ENCODE data around the gene CYFIP1.

The CYFIP1 gene

DNA sequence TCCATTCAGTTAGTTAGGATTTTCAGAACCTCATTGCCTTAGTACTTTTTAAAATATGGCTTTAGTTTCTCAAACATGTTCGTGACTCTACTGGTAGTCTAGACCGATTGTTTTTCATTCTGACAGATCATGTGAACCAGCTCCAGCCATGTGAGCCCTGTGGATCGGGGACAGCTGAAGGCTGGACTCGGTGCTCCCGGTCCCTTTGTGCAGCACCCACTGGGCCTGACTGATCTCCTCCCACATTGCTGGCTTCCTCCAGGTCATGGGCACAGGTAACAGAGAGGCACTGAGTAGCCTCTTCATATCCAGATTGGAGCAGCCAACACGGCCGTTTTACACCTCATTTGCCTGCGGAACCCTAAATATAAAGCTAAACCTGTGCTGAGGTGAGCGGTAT, 111.2 kb downstream of the CYFIP1 start:
- no peak for DNase-seq (ENCODE audit: low read depth)

DNA sequence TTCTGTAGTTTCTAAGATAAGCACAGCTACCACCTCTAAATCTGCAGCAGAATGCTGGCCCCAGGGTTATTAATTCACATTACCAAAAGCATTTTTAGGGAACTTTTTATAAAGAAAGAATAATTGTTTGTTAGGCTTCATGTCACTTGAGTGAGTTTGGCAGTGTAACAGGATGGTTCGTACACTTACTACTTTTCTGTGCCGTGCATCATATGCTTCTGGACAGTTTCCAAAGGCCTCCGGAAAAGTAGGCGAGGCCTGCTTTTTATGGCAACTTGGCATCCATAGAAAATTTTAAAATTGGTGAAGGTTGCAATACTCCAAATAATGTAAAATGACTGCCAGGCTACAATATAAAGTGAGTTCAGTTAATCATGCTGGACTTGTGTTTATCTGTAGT, 111.7 kb downstream of the CYFIP1 start:
- no peak for DNase-seq (ENCODE audit: low read depth)

DNA sequence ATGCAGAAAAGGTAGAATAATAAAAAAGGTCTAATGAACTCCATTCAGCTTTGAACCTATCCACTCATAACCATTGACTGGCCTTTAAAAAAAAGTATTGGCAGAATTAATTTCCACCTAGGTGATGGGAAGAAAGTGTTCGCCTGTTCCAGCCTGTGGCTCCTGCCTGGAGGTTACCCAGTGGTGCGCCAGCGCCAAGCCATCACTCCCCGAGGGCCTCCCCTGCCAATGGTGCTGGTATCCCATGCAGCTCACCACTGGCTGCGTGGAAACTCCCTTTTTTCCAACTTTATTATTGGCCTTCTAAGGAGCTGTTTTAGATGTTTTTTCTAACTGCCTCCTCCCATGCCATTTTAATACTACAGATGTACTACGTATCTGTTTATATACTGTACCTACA, 112.3 kb downstream of the CYFIP1 start:
- DNase-seq (ENCODE audit: low read depth): no peak

DNA sequence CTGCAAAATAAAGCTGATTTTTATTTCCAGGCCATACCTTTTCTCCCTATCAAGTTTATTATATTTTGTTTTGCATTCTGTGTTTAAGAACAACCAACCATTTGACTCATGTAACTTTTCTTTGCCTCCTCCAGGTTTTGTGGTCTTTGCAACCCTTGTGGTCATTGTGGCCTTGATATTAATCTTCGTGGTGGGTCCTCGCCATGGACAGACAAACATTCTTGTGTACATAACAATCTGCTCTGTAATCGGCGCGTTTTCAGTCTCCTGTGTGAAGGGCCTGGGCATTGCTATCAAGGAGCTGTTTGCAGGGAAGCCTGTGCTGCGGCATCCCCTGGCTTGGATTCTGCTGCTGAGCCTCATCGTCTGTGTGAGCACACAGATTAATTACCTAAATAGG, 114.1 kb downstream of the CYFIP1 start:
- no peak for DNase-seq (ENCODE audit: low read depth)

DNA sequence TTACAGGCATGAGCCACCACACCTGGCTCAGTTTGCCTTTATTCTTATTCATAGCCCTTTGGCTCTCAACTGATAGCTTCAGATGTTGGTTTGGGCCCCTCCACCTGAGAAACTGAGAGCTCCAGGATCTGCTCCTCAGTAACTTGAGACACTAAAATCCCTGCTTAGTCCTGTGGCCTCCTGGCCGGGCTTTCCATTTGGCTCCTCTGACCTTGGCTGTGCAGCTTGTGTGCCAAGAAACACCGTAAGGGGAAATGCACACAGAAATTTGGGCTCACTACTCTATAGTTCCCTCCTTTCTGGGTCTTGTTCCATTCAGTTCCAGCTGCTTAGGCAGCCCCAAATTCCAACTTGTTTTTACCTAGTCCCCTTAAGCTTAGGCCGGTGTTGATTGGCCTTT, 116.8 kb downstream of the CYFIP1 start:
- DNase-seq (ENCODE audit: low read depth): no peak

DNA sequence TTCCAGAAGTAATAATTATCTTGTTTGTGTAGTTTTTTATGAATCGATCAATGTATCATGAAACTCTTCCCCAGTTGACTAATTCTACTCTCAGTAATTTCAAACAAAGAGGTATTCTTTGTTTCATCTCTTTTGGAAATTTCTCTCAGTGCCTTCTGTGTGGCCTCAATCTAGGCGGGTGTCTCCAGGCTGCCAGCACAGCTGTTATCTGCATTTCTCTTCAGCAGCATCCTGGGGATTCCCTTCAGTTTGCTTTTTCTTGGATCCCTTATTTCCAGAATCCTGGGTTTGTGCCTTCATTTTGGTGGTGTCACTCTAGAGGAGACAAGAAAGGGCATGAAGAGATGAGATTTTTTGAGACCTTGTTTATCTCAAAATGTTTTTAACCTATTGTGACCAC, 119.0 kb downstream of the CYFIP1 start:
- DNase-seq (ENCODE audit: low read depth): no peak

DNA sequence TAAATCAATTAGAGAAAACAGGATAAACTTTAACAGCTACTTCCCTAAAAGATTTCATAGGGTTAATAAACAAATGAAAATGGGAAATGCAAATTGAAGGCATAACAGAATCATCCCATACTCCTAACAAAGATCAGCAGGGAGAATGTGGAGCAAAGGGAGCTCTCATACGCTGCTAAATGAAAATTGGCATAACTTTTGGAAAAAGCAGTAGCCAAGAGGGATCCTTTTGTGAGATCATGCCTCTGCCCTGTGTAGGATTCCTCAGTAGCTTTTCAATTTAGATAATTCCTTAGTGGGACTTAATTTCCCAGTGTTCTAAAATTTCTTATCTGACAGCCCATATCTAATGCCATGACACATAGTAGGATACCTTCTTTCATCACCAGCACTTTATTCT, 123.5 kb downstream of the CYFIP1 start:
- DNase-seq (ENCODE audit: low read depth): no peak

DNA sequence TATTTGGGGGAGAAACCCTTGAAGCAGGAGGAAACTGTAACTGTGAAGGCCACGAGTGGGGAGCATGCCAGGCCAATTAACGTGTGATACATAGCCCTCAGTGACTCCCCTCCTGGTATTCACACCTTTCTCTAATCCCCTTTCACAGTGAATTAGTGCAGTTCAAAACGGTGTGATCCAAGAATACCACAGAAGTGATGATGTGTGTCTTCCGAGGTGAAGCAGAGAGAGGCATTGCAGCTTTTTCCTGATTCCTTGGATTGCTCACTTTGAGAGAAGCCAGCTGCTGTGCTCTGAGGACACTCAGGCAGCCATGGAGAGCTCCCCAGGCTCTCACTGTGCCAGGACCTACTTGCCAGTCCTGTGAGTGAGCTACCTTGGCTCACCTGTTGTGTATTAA, 124.4 kb downstream of the CYFIP1 start:
- no peak for DNase-seq (ENCODE audit: low read depth)

DNA sequence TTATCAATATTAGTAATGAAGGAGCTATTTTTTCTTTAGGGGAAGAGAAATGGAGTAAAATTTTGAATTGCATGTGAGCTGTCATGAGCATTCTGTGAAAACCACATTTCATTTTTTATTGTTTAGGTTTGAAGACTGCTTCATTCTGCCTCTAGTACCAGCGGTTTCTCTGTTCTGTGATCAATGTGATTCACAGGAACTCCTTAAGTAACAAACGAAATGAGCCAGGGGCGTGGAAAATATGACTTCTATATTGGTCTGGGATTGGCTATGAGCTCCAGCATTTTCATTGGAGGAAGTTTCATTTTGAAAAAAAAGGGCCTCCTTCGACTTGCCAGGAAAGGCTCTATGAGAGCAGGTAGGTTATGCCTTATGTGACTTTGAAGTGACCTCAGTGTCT, 128.7 kb downstream of the CYFIP1 start:
- no peak for DNase-seq (ENCODE audit: low read depth)

DNA sequence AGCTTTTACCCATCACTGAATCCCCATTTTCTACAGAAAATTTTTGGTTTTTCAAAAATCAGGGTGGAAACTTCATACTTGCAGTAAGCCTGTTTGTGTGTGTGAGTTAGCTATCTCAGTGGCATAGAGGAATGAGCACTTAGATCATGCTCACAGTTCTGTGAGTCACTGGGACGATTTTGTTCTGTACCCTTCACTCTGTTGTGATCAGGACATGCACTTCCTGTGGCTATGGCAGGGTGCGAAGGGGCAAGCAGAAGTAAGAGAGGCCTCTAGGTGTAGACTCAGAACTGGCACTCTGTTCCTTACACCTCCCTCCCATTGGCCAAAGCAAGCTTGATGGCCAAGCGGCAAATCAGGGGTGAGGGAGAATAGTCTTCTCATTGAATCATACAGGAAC, 130.1 kb downstream of the CYFIP1 start:
- no peak for DNase-seq (ENCODE audit: low read depth)

DNA sequence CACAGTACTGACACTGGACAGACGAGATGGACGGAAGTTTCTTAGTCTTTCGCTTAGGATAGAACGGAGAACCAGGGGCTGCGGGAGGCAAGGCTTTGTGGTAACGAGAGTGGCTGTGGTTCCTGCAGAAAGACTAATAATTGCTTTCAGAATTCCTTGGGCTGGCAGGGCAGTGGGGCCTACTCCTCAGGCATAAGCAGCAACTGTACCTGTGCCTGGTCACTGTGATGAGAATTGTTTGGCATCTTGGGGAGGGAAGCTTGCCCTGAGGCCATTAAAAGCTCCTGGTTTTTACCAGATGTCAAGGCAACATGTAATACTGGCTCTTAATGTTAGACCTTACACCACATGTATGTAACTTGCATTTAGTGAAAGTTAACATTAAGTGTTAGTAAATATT, 134.1 kb downstream of the CYFIP1 start:
- no peak for DNase-seq (ENCODE audit: low read depth)

DNA sequence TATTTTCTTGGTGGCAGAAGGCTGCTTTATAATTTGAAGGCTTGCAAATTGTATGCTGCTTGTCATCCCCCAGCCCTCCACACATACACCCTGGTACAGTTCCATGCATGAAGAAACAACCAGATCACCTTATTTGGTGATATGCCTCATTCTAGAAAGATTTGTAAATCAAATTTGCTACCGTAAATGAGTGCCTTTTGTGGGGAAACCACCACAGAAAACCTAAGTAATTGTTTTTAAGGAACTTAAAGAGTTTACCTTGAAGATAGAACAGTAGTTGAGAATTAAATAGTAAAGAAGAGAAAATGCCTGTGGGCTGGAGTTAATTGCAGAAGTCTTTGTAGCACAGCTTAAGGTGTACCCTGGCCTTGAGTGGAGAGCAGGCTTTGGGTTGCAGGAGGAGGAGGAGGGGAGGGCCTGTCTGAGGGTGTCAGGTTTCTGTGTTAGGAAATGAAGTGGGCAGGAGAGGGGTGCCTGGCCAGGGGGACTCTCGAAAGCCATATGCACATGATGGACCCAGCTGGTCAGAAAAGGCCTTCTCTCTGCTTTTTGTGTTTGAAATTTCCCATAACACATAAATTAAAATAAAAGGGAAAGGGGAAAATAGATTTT, 134.8 kb downstream of the CYFIP1 start:
- DNase-seq (ENCODE audit: low read depth): no peak

DNA sequence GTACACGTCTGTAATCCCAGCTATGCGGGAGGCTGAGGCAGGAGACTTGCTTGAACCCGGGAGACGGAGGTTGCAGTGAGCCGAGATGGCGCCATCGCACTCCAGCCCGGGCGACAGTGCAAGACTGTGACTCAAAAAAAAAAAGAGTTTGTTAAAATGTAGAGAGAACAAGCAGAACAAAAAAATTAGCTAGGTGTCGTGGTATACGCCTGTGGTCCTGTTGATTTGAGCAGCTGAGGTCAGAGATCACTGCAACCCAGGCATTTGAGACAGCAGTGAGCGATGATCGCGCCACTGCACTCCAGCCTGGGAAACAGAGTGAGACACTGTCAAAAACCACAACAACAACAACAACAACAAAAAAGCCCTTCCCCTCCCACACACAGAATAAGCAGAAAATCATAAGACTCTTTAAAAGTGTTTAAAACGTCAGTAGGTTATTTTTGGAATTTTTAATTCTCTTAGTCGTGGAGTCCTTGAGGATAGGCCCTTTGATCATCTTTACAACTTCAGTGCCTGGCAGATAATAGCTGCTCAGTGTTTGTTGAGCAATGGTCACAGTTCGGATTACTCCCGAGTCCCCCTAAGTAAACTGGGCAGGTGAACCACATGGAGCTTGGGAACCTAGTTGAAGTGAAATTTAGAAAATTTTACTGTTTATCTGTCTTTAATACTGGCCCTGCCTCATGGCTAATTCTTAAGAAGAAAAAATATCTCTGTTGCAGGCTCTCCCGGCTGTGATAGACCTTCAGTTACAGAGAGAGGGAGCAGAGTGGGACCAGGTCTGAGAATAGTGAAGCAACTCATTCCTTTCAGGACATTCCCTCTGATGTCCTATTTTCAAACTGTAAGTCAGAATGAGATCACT, 135.5 kb downstream of the CYFIP1 start:
- DNase-seq (ENCODE audit: low read depth): no peak

DNA sequence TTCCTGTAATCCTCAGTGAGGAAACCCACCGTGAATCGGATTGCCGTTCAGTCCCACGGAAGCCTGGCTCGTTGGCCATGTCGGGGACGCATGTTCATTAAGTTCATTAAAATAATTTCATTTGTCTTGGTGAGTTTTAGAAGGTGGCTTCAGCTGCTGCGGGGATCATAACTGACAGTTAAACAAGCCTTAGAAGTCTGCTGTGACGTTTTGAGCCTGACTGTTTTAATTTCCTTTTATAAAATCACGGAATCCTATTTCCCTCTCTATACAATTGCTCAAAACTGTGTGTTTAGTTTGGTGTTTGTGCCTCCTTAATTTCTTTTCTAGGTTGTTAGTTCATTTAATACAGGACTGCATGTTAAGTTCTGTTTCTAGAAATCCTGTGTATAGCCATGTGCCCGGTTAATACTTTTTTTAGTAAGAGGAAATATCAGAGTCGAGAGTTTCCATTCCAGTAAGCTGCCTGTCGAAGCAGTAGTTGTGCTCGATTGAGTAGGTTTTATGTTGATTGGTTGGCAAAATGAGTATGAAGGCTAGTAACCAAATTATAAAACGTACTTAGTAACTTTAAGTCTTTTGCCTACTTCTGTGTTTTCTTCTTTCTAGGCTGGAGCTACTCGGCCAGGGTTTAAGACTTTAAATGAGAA, 141.0 kb downstream of the CYFIP1 start:
- DNase-seq (ENCODE audit: low read depth): no peak

DNA sequence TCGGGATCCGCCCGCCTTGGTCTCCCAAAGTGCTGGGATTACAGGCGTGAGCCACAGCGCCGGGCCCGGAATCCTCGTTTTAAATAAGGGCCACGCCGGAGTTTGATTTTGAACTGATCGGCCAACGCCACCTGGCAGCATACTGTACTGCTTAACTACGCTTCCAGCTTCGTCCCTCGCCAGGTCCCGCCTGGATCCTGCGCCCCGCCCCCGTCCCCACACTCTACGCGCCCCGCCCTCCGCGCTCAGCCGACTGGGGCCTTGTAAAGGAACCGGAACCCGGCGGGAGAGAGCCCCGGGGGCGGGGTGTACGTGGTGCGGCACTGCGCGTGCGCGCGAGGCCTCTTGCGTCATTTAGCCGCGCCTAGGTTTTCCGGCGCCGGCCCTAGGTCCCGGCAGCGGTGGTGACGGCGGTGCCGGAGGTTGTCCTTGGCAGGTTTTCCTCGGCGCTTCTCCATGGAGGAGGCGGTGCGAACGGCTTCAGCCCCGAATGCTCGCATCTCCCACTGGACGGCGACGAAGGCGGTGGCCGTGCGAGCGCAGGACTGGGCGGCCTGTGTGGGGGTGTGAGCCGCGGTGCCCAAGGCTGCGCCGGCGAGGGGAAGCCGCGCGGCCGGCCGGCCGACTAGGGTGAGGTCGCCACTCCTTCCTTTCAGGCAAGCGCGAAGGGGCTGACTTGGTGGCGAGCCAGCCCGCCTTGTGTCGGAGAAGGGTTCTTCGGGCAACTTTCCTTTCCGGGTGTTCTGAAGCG, 141.7 kb downstream of the CYFIP1 start, which contains the start of gene NIPA2:
NIPA2 (plus strand) TSS at position 375 of the 751 bp plus-strand sequence. CDS start 13,066 bp downstream, outside the sequence.
- peak; percentile 95 for DNase-seq (ENCODE audit: low read depth)

DNA sequence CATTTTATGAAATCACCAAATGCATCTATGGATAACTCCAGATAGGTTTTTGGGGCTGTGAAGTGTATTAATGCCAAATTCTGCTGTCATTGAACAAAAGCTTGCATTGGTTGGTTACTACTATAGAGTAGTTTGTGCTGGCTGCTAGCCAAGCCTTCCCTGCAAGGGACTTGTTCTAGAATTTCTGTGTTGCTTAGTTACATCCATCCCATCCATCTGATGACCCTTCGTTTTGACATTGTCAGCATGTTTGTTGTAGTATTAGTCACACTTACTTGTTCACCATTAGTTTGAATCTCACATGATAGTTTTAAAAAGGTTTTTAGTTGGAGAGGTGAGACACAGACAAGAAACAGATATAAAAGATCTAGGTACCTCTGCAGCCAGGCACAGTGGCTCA, 148.7 kb downstream of the CYFIP1 start:
- no peak for DNase-seq (ENCODE audit: low read depth)

DNA sequence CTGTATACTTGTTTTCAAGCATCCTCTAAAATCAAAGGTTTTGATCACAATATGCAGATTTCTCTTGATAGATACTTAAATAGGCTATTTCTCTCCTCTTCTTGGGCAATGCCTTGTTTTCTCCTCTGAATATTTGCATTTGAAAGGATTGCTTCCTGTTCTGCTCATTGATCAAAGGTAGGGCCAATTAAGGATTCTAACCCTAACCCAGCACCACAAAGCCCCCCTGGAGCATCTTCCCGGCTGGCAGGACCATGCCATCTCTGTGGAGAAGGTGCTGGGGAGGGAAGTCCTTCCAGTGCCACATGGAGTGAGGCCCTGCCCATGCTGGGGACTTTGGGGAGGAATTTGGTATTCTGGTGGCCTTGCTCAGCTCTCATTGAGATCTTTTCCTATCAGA, 153.0 kb downstream of the CYFIP1 start:
- DNase-seq (ENCODE audit: low read depth): no peak

DNA sequence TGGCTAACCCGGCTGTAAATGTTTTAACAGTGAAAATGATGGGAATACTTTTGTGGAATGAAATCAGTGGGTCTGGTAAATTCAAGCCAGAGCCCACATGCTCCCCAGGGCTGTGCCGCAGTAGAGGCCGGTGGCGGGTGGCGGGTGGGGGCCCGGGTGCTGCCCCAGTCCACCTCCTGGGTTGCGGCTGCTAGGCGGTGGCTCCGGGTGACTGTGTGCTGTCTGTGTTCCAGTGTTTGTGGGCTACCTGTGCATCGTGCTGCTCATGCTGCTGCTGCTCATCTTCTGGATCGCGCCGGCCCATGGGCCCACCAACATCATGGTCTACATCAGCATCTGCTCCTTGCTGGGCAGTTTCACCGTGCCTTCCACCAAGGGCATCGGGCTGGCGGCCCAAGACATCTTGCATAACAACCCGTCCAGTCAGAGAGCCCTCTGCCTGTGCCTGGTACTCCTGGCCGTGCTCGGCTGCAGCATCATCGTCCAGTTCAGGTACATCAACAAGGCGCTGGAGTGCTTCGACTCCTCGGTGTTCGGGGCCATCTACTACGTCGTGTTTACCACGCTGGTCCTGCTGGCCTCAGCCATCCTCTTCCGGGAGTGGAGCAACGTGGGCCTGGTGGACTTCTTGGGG, 156.6 kb downstream of the CYFIP1 start:
- no peak for DNase-seq (ENCODE audit: low read depth)

DNA sequence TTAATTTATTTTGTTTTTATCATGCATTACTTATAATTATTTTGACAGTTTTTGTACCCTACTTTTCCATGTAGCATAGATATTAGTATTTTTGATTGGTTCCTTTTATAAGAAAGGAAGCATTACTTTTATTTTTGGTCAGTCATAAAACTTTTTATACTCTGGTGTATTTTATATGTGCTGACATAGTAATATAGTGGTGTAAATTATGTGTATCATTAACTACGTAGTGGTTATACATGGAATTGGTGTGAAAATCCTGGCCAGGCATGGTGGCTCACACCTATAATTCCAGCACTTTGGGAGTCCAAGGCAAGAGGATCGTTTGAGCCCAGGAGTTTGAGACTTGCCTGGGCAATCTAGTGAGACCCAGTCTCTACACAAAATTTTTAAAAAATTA, 160.5 kb downstream of the CYFIP1 start:
- no peak for DNase-seq (ENCODE audit: low read depth)
